Stomach (tissue), 9 donors: ENCODE data around the gene TEX9. TPM values are rescaled to one million over a fixed set of nuclear protein-coding genes. Genes with fewer than 3 reads are reported as not detected.

Experiments
- DNase-seq, 2 donors: peaks; one replicate each; pipeline versions ENCODE4 v3.0.0 to v3.0.0-alpha.2; 2013 to 2019
- H3K27ac ChIP-seq, 5 donors: fragments of 200-600 bp in 4 of 5; sonication (generic) in 4 of 5; one replicate each; pipeline ENCODE4 v1.5.1; 2013 to 2019; ENCODE audit warnings: mild to moderate bottlenecking in 1 of 5, moderate library complexity in 1 of 5
- H3K27me3 ChIP-seq, 3 donors: fragments of 200-600 bp; sonication (generic); one replicate each; pipeline ENCODE4 v1.5.1; 2017 to 2019; ENCODE audit warnings: mixed run types in 1 of 3
- H3K36me3 ChIP-seq, 4 donors: fragments of 200-600 bp; sonication (generic); 1 replicate in 3 of 4; 2 replicates in 1 of 4; pipeline ENCODE4 v1.5.1; 2016 to 2019
- H3K4me1 ChIP-seq, 4 donors: fragments of 200-600 bp; sonication (generic); one replicate each; pipeline ENCODE4 v1.5.1; 2016 to 2019
- H3K4me3 ChIP-seq, 4 donors: fragments of 200-600 bp; sonication (generic) in 3 of 4; one replicate each; pipeline ENCODE4 v1.5.1; 2016 to 2019; ENCODE audit warnings: mild to moderate bottlenecking in 1 of 4
- H3K9me3 ChIP-seq, 4 donors: fragments of 200-600 bp; sonication (generic); one replicate each; pipeline ENCODE4 v1.5.1; 2016 to 2019
- EP300 ChIP-seq: sonication (generic); formaldehyde crosslinking; IDR thresholded peaks from one replicate; pipeline ENCODE4 v1.6.1; 2017; ENCODE audit warnings: antibody characterized with exemption
- POLR2A ChIP-seq, 4 donors: fragments of 450-650 bp; IDR thresholded peaks; one replicate each; pipeline ENCODE4 v1.6.1; 2016; ENCODE audit warnings: antibody characterized with exemption in 4 of 4, control low read depth in 2 of 4, mild to moderate bottlenecking in 1 of 4, moderate library complexity in 1 of 4
- POLR2AphosphoS5 ChIP-seq, 3 donors: sonication (generic); formaldehyde crosslinking; IDR thresholded peaks; one replicate each; pipeline ENCODE4 v1.6.1; 2016; ENCODE audit warnings: antibody characterized with exemption in 3 of 3
- WGBS, 5 donors: extraction: QIAGEN DNeasy Blood & Tissue Kit in 3 of 5; methylation state at CpG; one replicate each; pipeline versions ENCODE4 v1.1.5 to v1.1.7; 2013 to 2018; 5-methylcytosine and 5-hydroxymethylcytosine counted together
- intact Hi-C: fragments of 100-400 bp; cut with DNase I; formaldehyde crosslinking; loops from one replicate; pipeline ENCODE4 v1.15.1; 2023; ENCODE audit warnings: low total_unique reads
- polyA plus RNA-seq, 3 donors: library from polyadenylated mRNA; stranded (reverse); fragments of 200-250 nt; gene quantifications; one replicate each; pipeline ENCODE4 v1.2.3, GENCODE V29; 2013
- total RNA-seq, 5 donors: library from RNA; depleted of rRNA; stranded (reverse); fragments of >200 nt; gene quantifications; one replicate each; pipeline versions ENCODE4 v1.1.0 to v1.2.3, GENCODE V29; 2014 to 2016
- TF ChIP-seq, protein P1 (sequence below), 7 experiments: fragments of 450-650 bp in 4 of 7; fragments of 200-600 bp in 3 of 7; sonication (generic) in 3 of 7; IDR thresholded peaks; one replicate each; pipeline ENCODE4 v1.5.1; 2016 to 2019; ENCODE audit warnings: antibody characterized with exemption in 7 of 7, control low read depth in 2 of 7, mild to moderate bottlenecking in 1 of 7
- donor health status: healthy with polysubstance abuse.
- donor health status: Bipolar disorder and iron deficiency.
- donor health status: healthy.

The TEX9 gene
- total and polyA plus RNA-seq, 8 donors = 1.8 to 27.4 (median 5.4) TPM

DNA sequence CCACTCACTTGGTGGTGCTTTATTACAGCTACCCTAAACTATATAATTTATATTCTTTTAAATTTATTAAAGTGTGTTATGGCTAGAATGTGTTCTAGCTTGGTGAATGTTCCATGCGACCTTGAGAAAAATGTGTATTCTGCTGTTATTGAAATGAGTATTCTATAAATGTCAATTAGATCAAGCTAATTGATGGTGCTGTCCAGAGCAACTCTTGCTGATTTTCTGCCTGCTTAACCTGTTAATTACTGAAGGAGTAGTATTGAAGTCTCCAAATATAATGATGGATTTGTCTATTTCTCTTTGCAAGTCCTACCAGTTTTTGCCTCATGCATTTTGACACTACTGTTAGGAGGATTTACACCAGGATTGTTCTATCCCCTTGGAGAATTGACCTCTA lies 3.2 kb upstream of the TEX9 start:
- intact Hi-C loops = no loop called here
- H3K27me3 ChIP-seq = no peaks in the 10 kb centered on the region
- H3K36me3 ChIP-seq = no peaks in the 10 kb centered on the region
- H3K4me1 ChIP-seq = peaks cover 3 to 22% (median 19%) of the 10 kb centered on the region in 4 donors
- 92 to 100% (median 97%) methylated on average over 1 of the region's 1 CpG for WGBS, 5 donors
- no peak overlapping the region for H3K27ac ChIP-seq
- peaks cover 0 to 3% (median 0%) of the 10 kb centered on the region in 4 donors for H3K9me3 ChIP-seq
- DNase-seq = no peak
- no peak overlapping the region for H3K4me3 ChIP-seq
- TF ChIP-seq EP300 = no peak
- TF ChIP-seq POLR2AphosphoS5 (IDR thresholded peaks at IDR 0.05) = no peak
- no peak for TF ChIP-seq POLR2A (IDR thresholded peaks at IDR 0.05)
- TF ChIP-seq, protein P1, sequence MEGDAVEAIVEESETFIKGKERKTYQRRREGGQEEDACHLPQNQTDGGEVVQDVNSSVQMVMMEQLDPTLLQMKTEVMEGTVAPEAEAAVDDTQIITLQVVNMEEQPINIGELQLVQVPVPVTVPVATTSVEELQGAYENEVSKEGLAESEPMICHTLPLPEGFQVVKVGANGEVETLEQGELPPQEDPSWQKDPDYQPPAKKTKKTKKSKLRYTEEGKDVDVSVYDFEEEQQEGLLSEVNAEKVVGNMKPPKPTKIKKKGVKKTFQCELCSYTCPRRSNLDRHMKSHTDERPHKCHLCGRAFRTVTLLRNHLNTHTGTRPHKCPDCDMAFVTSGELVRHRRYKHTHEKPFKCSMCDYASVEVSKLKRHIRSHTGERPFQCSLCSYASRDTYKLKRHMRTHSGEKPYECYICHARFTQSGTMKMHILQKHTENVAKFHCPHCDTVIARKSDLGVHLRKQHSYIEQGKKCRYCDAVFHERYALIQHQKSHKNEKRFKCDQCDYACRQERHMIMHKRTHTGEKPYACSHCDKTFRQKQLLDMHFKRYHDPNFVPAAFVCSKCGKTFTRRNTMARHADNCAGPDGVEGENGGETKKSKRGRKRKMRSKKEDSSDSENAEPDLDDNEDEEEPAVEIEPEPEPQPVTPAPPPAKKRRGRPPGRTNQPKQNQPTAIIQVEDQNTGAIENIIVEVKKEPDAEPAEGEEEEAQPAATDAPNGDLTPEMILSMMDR (IDR thresholded peaks at IDR 0.05) = no peak

DNA sequence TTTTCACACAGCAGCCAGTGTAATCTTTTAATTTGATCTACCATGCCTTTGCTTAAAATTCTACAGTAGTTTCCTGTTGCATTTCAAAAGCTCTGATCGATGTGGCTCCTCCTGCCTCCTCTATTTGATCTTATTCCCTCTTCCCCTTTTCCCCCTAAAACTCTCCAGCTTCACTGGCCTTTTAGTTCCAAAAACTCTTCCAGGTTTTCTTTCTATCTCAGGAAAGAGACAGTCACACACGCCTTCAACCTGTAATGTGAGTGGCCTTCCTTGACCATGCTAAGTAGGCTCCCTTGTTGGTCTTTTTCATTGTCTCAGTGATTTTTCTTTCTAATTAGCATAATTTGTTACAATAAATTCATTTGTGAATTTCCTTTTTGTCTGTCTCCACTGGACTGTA lies 985 bp downstream of the TEX9 start:
- Histone ChIP-seq H3K36me3 (no peaks in the 10 kb centered on the region), H3K27ac (peak overlapping the region in 3 of 5 donors; percentile 61 to 69 (median 65)), H3K4me3 (peak overlapping the region; percentile 60 to 90 (median 66)), H3K9me3 (peaks cover 0 to 3% (median 0%) of the 10 kb centered on the region in 4 donors), H3K27me3 (no peaks in the 10 kb centered on the region), H3K4me1 (peaks cover 3 to 27% (median 22%) of the 10 kb centered on the region in 4 donors)
- TF ChIP-seq, protein P1 (IDR thresholded peaks at IDR 0.05) = no peak
- TF ChIP-seq EP300 (no peak), POLR2A (IDR thresholded peaks at IDR 0.05) (no peak), POLR2AphosphoS5 (IDR thresholded peaks at IDR 0.05) (no peak)
- intact Hi-C loops = no loop called here
- WGBS, 5 donors = 14 to 21% (median 15%) methylated on average over 2 of the region's 2 CpGs
- no peak for DNase-seq

GRCh38 chr15:56367156-56367555 lies 1.9 kb downstream of the TEX9 start:
- intact Hi-C loops = no loop called here

DNA sequence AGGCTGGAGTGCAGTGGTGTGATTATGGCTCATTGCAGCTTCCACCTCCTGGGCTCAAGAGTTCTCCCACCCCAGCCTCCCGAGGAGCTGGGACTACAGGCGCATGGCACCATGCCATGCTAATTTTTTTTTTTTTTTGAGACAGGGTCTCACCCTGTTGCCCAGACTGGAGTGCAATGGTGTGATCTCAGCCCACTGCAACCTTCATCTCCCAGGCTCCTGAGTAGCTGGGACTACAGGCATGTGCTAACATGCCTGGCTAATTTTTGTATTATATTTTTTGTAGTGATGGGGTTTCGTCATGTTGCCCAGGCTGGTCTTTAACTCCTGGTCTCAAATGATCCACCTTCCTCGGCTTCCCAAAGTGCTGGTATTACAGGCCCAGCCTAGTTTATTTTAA lies 4.0 kb downstream of the TEX9 start:
- intact Hi-C loops = no loop called here
- no peaks in the 10 kb centered on the region for H3K9me3 ChIP-seq
- no peaks in the 10 kb centered on the region for H3K36me3 ChIP-seq
- H3K27ac ChIP-seq = no peak overlapping the region
- no peaks in the 10 kb centered on the region for H3K27me3 ChIP-seq
- no peak for DNase-seq
- H3K4me3 ChIP-seq = no peak overlapping the region
- TF ChIP-seq POLR2A (IDR thresholded peaks at IDR 0.05) (no peak), EP300 (no peak), POLR2AphosphoS5 (IDR thresholded peaks at IDR 0.05) (no peak)
- TF ChIP-seq, protein P1 (IDR thresholded peaks at IDR 0.05) = no peak
- 76 to 84% (median 79%) methylated on average over 4 of the region's 4 CpGs for WGBS, 5 donors
- peaks cover 3 to 35% (median 22%) of the 10 kb centered on the region in 4 donors for H3K4me1 ChIP-seq

More at GRCh38 chr15:56367156-56367555, 1.9 kb downstream of the TEX9 start:
- H3K36me3 ChIP-seq = no peaks in the 10 kb centered on the region
- no peak for DNase-seq
- no peaks in the 10 kb centered on the region for H3K9me3 ChIP-seq
- peaks cover 3 to 31% (median 22%) of the 10 kb centered on the region in 4 donors for H3K4me1 ChIP-seq
- WGBS, 5 donors = 74 to 85% (median 75%) methylated on average over 3 of the region's 3 CpGs
- TF ChIP-seq EP300 (no peak), POLR2A (IDR thresholded peaks at IDR 0.05) (no peak), POLR2AphosphoS5 (IDR thresholded peaks at IDR 0.05) (no peak)
- TF ChIP-seq, protein P1 (IDR thresholded peaks at IDR 0.05) = no peak
- no peak overlapping the region for H3K27ac ChIP-seq
- no peaks in the 10 kb centered on the region for H3K27me3 ChIP-seq
- H3K4me3 ChIP-seq = peak overlapping the region in 1 of 4 donors; percentile 60
